ENCODE results near the gene KIF26B. TPM values are rescaled to one million over a fixed set of nuclear protein-coding genes. Genes with fewer than 3 reads are reported as not detected.

Gene KIF26B
- polyA plus RNA-seq, 1 donor (not counting 4 experiments of a cell fraction or from before 2014, with no cell fraction given) = 0.58 TPM

DNA sequence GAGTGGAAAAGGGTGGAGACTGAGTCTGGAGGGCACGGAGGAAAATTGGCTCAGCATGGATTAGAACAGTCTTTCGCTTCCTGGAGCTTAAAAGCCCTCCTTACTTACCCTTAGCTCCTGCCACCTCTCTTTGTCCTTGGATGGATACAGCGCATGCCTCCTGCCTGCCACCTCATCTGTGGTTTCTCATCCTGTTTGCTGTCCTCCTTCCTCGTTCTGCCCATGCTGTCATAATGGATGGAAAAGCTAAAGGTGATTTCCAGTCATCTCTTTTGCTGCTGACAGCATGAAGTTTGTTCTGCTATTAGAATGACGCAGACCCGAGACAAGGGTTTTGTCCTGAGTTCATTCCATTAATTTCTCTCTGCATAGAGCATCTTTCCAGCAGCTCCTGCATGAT, 425.9 kb downstream of the KIF26B start:
- Histone ChIP-seq H3K4me2 (ENCODE audit: control insufficient read depth, extremely low read depth, insufficient read depth, low read depth, low read length) (no peak overlapping the region), H2AFZ (ENCODE audit: control insufficient read depth, low read length) (no peak overlapping the region), H3K9me3 (ENCODE audit: control insufficient read depth, low read depth, low read length) (no peaks in the 10 kb centered on the region), H3K9ac (ENCODE audit: control insufficient read depth, extremely low read depth, insufficient read depth, low read length) (no peak overlapping the region), H3K79me2 (ENCODE audit: control insufficient read depth, insufficient read depth, low read length) (no peaks in the 10 kb centered on the region), H3K36me3 (ENCODE audit: control insufficient read depth in 2 of 2, extremely low read depth in 1 of 2, insufficient read depth in 2 of 2, low read length in 2 of 2) (no peaks in the 10 kb centered on the region), H3K4me1 (ENCODE audit: control insufficient read depth, extremely low read depth, insufficient read depth, low read length) (no peaks in the 10 kb centered on the region), H3K27ac (ENCODE audit: control insufficient read depth, insufficient read depth, low read length) (no peak overlapping the region), H3K9me1 (ENCODE audit: control insufficient read depth, extremely low read depth, insufficient read depth, low read length) (no peaks in the 10 kb centered on the region), H3K4me3 (ENCODE audit: control insufficient read depth in 2 of 3, extremely low read depth in 1 of 3, insufficient read depth in 2 of 3, low read depth in 1 of 3, low read length in 3 of 3) (no peak overlapping the region), H4K20me1 (ENCODE audit: control insufficient read depth, extremely low read depth, insufficient read depth, low read length) (no peaks in the 10 kb centered on the region), H3K27me3 (ENCODE audit: control insufficient read depth, extremely low read depth, insufficient read depth, low read length) (no peaks in the 10 kb centered on the region)
- dilution Hi-C loops (cut with MboI; ENCODE audit: extremely low pct_ligation_motif_present, low sequenced_read_pairs) = no loop called here
- FAIRE-seq (no peak), DNase-seq (ENCODE audit: low read depth, low spot score) (no peak)
- TF ChIP-seq EZH2 (IDR thresholded peaks at IDR 0.05; ENCODE audit: low read length) = no peak
- TF ChIP-seq, protein P1, sequence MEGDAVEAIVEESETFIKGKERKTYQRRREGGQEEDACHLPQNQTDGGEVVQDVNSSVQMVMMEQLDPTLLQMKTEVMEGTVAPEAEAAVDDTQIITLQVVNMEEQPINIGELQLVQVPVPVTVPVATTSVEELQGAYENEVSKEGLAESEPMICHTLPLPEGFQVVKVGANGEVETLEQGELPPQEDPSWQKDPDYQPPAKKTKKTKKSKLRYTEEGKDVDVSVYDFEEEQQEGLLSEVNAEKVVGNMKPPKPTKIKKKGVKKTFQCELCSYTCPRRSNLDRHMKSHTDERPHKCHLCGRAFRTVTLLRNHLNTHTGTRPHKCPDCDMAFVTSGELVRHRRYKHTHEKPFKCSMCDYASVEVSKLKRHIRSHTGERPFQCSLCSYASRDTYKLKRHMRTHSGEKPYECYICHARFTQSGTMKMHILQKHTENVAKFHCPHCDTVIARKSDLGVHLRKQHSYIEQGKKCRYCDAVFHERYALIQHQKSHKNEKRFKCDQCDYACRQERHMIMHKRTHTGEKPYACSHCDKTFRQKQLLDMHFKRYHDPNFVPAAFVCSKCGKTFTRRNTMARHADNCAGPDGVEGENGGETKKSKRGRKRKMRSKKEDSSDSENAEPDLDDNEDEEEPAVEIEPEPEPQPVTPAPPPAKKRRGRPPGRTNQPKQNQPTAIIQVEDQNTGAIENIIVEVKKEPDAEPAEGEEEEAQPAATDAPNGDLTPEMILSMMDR (optimal IDR thresholded peaks at IDR 0.05 in 1 of 3, IDR thresholded peaks at IDR 0.05 in 1 of 3, conservative IDR thresholded peaks at IDR 0.05 in 1 of 3; ENCODE audit: extremely low read depth in 1 of 3, insufficient read depth in 2 of 3, low read length in 3 of 3) = no peak

DNA sequence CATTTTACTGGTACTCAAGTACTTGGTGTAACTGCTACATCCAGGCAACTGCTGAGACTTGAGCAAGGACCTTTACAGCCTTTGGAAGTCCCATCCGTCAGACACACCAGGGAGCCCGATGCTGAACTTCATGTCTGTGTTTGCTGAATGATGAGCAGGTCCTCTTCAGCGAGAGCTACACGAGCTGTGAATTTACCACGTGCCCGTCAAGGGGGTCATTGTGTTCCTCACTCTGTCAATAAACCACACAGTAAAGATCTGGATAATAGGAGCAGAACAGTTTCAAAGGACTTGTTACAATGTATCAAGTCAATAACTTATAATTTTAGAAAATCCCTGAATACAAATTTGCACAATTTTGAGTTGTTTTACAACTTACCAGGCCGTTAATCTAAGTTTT, 427.2 kb downstream of the KIF26B start:
- Histone ChIP-seq H3K9ac (ENCODE audit: control insufficient read depth, extremely low read depth, insufficient read depth, low read length) (no peak overlapping the region), H3K9me1 (ENCODE audit: control insufficient read depth, extremely low read depth, insufficient read depth, low read length) (no peaks in the 10 kb centered on the region), H3K4me2 (ENCODE audit: control insufficient read depth, extremely low read depth, insufficient read depth, low read depth, low read length) (no peak overlapping the region), H3K79me2 (ENCODE audit: control insufficient read depth, insufficient read depth, low read length) (no peaks in the 10 kb centered on the region), H3K27me3 (ENCODE audit: control insufficient read depth, extremely low read depth, insufficient read depth, low read length) (no peaks in the 10 kb centered on the region), H3K4me3 (ENCODE audit: control insufficient read depth in 2 of 3, extremely low read depth in 1 of 3, insufficient read depth in 2 of 3, low read depth in 1 of 3, low read length in 3 of 3) (no peak overlapping the region), H3K4me1 (ENCODE audit: control insufficient read depth, extremely low read depth, insufficient read depth, low read length) (no peaks in the 10 kb centered on the region), H2AFZ (ENCODE audit: control insufficient read depth, low read length) (no peak overlapping the region), H4K20me1 (ENCODE audit: control insufficient read depth, extremely low read depth, insufficient read depth, low read length) (no peaks in the 10 kb centered on the region), H3K27ac (ENCODE audit: control insufficient read depth, insufficient read depth, low read length) (no peak overlapping the region), H3K36me3 (ENCODE audit: control insufficient read depth in 2 of 2, extremely low read depth in 1 of 2, insufficient read depth in 2 of 2, low read length in 2 of 2) (no peaks in the 10 kb centered on the region), H3K9me3 (ENCODE audit: control insufficient read depth, low read depth, low read length) (no peaks in the 10 kb centered on the region)
- DNase-seq (ENCODE audit: low read depth, low spot score) (no peak), FAIRE-seq (no peak)
- TF ChIP-seq, protein P1 (optimal IDR thresholded peaks at IDR 0.05 in 1 of 3, IDR thresholded peaks at IDR 0.05 in 1 of 3, conservative IDR thresholded peaks at IDR 0.05 in 1 of 3; ENCODE audit: extremely low read depth in 1 of 3, insufficient read depth in 2 of 3, low read length in 3 of 3) = no peak
- no peak for TF ChIP-seq EZH2 (IDR thresholded peaks at IDR 0.05; ENCODE audit: low read length)
- dilution Hi-C loops (cut with MboI; ENCODE audit: extremely low pct_ligation_motif_present, low sequenced_read_pairs) = no loop called here
